C4-2B (cell line): ENCODE data around the gene PARD3.
A peak's percentile ranks its signal among the peaks of the same experiment; 100 is the strongest.

Source experiments
- H3K27ac ChIP-seq: fragments of 450-650 bp; 2 replicates; pipeline ENCODE4 v1.5.1; 2017
- CTCF ChIP-seq: fragments of 450-650 bp; conservative IDR thresholded peaks from 2 replicates; pipeline ENCODE4 v1.5.1; 2017; ENCODE audit warnings: mild to moderate bottlenecking
- ZFX ChIP-seq: fragments of 450-650 bp; IDR thresholded peaks from 2 replicates; pipeline ENCODE4 v1.6.1; 2017

PARD3 gene

GRCh38 chr10:34408381-34408780 lies 406.7 kb downstream of the PARD3 start:
- H3K27ac ChIP-seq: no peak overlapping the region
- no peak for TF ChIP-seq ZFX
- TF ChIP-seq CTCF: no peak

GRCh38 chr10:34407324-34407805 lies 407.7 kb downstream of the PARD3 start:
- no peak for TF ChIP-seq ZFX
- TF ChIP-seq CTCF: no peak
- peak overlapping the region; percentile 13; the same call in 1 of the 2 replicates for H3K27ac ChIP-seq

GRCh38 chr10:34406463-34407323 lies 408.4 kb downstream of the PARD3 start:
- TF ChIP-seq CTCF: no peak
- no peak for TF ChIP-seq ZFX
- peak overlapping the region; percentile 13; the same call in 1 of the 2 replicates for H3K27ac ChIP-seq

GRCh38 chr10:34405611-34406462 lies 409.3 kb downstream of the PARD3 start:
- TF ChIP-seq ZFX: no peak
- no peak for TF ChIP-seq CTCF
- H3K27ac ChIP-seq: no peak overlapping the region

GRCh38 chr10:34403512-34403911 lies 411.6 kb downstream of the PARD3 start:
- TF ChIP-seq ZFX (no peak), CTCF (no peak)
- no peak overlapping the region for H3K27ac ChIP-seq

GRCh38 chr10:34400075-34400474 lies 415.0 kb downstream of the PARD3 start:
- TF ChIP-seq CTCF (no peak), ZFX (no peak)
- H3K27ac ChIP-seq: no peak overlapping the region

- no peak for TF ChIP-seq ZFX
- TF ChIP-seq CTCF: no peak
- H3K27ac ChIP-seq: no peak overlapping the region
Measured at GRCh38 chr10:34399013-34399412, 416.1 kb downstream of the PARD3 start.
